ENCODE data around the gene SPINK8.
"Not testable (repeated sequence)": the region's sequence is repeated elsewhere in the genome, so short reads cannot be mapped to it uniquely, and the experiment has no call there.

SPINK8 gene

GRCh38 chr3:48275287-48276027 is 58.0 kb downstream of the SPINK8 start:
- DNase-seq, result no peak

- no peak for DNase-seq
Measured at GRCh38 chr3:48274452-48274851, 59.0 kb downstream of the SPINK8 start.

- peak; percentile 63 for DNase-seq
Measured at GRCh38 chr3:48273594-48274211, 59.8 kb downstream of the SPINK8 start.

GRCh38 chr3:48271763-48272498 is 61.5 kb downstream of the SPINK8 start:
- DNase-seq, result no peak

GRCh38 chr3:48271223-48271622 is 62.2 kb downstream of the SPINK8 start:
- not testable (repeated sequence) for DNase-seq

GRCh38 chr3:48270306-48270705 is 63.2 kb downstream of the SPINK8 start:
- no peak for DNase-seq

- no peak for DNase-seq
Measured at GRCh38 chr3:48269592-48269991, 63.9 kb downstream of the SPINK8 start.

- DNase-seq, result no peak
Measured at GRCh38 chr3:48268936-48269561, 64.4 kb downstream of the SPINK8 start.

GRCh38 chr3:48268381-48268935 is 65.0 kb downstream of the SPINK8 start:
- DNase-seq, result peak; percentile 1

GRCh38 chr3:48267782-48268181 is 65.7 kb downstream of the SPINK8 start:
- no peak for DNase-seq

- no peak for DNase-seq
Measured at GRCh38 chr3:48258530-48258929, 74.9 kb downstream of the SPINK8 start.
